HG03571 (cell line): Measurements from ENCODE around the gene CABP4.
"Not testable (repeated sequence)": the region's sequence is repeated elsewhere in the genome, so short reads cannot be mapped to it uniquely, and the experiment has no call there.

Source experiments
- ATAC-seq: cut with Tn5 transposase; IDR thresholded peaks from one replicate; pipeline ENCODE4 v1.9.1; 2021; ENCODE audit not compliant: unreplicated experiment

CABP4 gene

GRCh38 chr11:67452141-67452952, 2.8 kb upstream of the CABP4 start, which contains the start of gene GPR152:
Gene GPR152 (minus strand): TSS chr11:67452729. CDS start chr11:67452724, 5 bp downstream.
- ATAC-seq: no peak

DNA sequence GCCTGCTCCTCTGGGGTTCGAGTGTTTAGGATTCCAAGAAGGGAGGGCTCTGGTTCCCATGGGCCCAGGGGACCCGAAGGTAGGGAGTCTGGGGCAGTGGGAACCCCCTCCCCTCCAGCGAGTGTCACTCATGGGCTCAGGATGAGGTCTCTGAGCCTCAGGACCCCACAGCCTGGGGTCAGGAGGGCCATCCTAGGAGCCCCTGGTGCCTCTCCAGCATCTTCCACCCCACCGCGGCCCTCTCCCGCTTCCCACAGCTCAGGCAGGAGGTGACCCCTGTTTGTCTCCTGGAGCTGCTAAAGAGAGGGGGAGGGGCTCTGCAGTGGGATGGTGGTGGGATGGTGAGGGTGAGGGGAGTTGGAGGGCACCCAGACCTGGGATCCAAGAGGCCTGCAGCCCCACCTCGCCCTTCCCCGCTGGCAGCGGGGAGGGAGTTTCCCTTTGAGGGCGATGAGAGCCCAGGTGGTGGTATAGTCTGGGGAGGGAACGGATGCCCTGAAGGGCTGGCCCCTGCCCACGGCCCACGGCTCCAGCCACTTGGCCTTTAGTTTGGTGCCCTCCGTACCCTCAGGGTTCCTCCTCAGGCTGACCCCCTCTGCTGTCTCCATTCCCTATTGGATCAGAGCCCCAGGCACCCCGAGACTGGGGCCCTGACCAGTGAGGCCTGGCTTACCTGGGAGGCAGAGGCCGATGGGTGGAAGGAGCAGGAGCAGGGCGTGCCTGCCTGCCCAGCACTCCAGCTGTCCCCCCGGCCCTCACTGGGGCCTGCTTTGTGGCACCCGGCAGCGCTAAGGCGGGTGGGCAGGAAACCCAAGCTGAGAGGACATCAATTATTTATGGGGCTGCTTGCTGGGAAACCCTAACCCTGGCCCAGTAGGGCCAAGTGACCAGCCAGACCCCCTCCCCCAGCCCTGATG, 1.1 kb upstream of the CABP4 start:
- ATAC-seq: no peak

- no peak for ATAC-seq
Measured at GRCh38 chr11:67456068-67456705, 1.0 kb downstream of the CABP4 start.

DNA sequence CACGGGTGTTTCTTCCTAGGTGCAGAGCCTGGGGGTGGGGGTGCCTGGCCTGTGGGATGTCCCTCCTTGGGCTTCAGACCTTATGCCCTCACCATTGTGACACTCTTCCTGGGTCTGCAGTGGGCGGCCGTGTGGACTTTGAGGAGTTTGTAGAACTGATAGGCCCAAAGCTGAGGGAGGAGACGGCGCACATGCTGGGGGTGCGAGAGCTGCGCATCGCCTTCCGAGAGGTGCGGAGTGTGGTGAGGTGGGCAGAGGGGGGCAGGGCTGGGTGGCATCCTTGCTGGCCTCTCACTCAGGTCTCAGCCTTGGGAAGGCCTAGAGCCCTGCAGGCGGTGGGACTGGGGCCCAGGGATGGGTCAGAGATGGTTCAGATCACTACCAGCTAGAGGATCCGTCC, 2.3 kb downstream of the CABP4 start:
- ATAC-seq: no peak

- ATAC-seq: no peak
Measured at GRCh38 chr11:67458266-67458665, 3.1 kb downstream of the CABP4 start.

DNA sequence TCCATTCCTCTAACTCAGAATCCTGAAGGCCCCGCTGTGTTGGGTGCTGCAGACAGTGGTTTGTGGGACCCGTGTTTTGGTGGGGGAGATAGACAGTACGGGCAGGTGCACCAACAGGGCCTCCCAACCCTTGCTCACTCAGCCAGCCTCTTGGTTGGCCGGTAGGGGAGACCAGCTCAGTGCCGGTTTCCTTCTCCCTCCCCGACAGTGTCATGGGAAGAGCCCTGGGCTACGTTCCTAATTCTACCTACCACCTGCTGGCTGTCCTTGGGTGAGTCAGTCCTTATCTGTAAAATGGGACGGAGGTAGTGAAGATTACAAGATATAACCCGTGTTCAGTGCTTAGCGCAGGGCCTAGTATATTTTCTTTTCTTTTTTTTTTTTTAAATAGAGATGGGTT, 8.0 kb downstream of the CABP4 start:
- ATAC-seq: no peak

- ATAC-seq: no peak
Measured at GRCh38 chr11:67463680-67464410, 8.7 kb downstream of the CABP4 start.

DNA sequence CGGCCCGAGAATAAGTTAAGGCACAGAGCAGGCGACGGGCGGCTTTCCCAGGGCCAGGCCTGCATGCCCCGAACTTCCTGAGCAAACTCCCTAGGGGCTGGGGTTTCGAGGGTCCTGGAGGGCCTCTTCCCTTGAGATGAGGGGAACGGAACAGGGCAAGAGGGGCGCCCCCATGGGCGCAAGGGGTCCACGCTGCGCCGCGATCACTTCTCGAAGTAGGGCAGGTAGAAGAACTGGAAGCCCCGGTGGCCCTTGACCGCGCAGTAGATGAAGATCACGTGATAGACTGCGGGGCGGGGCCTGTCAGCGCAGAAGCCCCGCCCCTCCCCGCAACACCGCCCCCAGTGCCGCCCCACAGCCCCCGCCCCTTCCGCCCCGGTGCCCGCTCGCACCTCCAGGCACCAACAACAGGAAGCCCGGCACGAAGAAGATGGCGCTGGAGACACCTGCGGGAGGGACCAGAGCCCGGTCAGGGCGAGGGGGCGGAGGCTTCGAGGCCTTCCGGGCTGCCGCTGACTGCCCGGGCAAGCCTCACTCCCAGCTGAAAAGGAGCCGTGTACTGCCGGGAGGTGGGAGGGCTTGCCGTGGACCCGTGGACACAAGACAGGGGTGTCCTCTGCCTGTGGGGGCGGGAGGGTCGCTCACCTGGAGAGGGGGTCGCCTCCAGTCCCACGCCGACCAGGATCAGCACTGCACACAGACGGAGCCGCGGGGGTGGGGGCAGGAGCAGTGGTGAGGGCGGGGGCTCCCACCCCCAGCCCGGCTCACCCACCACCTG, 9.4 kb downstream of the CABP4 start:
- peak; percentile 47 for ATAC-seq

DNA sequence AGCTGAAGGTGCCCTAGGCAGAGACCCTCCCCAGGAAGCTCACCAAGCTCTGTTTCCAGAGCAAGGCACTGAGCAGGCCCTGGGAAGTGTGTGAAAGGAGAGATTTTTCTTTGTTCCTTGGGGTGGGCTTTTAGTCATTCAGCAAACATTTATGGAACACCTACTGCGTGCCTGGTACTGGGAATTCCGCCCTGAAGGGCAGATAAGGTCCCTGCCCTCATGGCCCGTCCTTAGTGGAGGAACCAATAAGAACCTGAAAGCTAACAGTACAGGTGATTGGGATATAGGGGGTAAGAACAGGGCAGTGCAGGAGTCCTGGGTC, 10.0 kb downstream of the CABP4 start:
- ATAC-seq: no peak

- ATAC-seq: not testable (repeated sequence)
Measured at GRCh38 chr11:67465530-67465929, 10.4 kb downstream of the CABP4 start.

DNA sequence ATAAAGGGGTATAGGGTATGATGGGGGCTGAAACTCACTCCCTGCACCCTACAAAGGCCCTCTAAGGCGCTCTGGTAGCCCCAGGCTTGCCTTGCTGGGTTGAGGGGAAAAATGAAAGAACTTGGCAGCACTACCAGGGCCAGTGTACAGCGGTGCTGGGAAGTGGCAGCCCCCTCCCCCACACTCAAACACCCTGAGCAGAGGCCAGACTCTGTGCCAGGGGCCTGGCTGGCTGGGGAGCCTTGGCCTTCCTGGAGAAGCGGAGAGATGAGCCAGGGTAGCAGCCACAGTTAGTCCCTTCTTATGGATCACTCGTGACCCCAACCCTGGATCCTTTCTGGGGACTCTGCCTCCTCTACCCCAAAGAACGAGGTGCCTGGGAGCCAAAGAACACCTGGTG, 11.2 kb downstream of the CABP4 start:
- no peak for ATAC-seq

DNA sequence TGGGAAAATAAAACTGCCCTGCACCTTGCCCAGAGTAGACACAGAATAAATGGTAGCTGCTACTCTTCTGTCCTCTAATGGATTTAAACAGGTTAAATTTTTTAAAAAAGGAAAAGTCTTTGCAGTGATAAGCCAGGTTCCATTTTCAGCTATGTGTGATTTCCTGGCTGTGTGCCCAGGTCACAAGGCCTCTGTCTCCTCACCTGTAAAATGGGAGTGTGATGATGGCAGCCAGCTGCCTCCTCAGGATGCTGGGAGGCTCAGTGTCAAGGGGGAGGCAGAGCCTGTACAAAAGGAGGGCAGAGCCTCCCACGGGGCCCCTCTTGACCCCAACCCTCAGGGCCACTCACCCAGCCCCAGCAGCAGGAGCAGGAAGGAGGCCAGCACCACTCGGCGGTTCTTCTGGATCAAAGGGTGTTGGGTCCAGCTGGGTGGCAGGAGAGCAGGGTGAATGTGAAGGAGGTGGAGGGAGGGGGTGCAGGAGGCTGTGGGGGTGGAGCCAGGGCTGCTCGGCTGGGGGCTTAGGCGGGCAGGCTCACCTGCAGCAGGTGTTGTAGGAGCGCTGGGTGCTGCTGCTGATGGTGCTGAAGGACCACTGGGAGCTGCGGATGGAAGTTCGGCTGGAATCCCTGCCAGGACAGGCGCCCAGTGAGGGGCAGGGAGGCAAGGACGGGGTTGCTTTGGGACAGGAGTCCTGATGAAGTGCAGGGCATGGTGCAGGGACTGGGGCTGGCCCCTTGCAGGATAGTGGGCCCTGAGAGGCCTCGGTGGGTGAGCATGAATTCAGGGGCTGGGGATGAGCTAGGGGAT, 12.0 kb downstream of the CABP4 start:
- ATAC-seq: no peak

DNA sequence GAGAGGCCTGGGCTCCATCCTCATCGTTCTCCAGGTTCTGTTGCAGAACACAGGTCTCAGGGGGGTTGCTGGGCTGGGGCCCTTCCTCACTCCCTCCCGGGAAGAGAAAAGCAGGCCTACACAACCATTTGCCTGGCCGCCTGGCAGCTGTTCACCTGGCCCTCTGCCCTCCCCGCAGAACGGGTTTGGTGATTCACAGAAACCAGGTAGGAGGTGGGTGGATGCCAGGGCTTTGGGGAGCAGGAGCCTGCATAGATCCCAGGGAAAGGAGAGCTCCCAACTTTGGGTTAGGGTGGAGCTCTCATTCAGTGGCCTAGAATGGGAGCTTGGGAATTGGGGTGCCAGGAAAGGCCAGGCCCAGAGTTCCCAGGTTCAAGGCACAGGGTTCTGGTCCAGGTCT, 12.9 kb downstream of the CABP4 start:
- no peak for ATAC-seq

GRCh38 chr11:67468456-67468758, 13.3 kb downstream of the CABP4 start:
- ATAC-seq: no peak

DNA sequence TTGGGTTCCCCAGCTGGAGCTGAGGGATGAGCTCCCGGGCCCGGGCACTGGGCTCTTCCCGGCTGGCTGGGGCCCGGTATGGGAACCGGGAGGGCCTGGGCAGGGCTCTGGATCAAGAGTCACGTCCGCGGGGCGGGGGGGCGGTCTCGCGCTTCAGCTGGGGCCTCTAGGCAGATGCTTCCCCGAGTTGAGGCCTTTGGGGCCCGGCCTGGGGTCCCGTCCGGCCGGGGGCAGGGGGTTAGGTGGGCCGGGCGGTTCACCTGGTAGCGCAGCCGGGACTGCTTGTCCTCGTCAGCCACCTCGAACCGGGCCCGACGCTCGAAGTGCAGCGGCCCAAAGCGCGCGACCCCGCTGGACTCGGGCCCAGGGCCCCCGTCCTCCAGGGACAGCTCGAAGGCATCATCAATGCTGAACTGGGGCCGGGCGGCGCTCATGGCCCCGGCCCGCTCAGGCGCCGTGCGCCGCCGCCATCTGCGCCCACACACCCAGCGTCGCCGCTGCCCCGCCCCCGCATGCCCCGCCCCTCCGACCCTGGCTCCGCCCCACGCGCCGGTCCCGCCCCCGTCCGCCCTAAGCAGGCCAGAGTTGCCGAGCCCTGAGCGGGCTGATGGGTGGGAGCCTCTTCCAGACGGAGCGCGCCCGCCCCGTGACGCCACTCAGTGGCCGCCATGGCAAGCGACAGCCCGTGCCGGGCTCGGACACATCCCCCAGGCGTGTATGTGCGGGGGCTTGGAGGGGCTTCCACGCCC, 13.8 kb downstream of the CABP4 start, which contains the start of gene TMEM134:
TMEM134 (minus strand) TSS at position 493 of the 749 bp plus-strand sequence; CDS start at position 434, 59 bp downstream.
- peak; percentile 60 for ATAC-seq

DNA sequence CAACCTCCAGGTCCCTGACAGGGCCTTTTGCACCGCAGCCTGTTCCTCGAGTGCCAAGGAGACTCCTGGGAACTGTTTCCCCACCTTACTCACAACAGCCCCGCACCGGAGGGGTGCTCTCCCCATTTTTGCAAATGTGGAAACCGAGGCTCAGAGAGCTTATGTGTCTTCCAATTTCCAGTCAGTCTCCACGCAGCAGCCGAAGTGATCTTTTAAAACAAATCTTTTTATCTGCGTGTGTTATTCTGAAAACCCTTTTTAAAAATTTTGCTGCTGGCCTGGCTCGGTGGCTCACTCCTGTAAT, 14.3 kb downstream of the CABP4 start:
- no peak for ATAC-seq

DNA sequence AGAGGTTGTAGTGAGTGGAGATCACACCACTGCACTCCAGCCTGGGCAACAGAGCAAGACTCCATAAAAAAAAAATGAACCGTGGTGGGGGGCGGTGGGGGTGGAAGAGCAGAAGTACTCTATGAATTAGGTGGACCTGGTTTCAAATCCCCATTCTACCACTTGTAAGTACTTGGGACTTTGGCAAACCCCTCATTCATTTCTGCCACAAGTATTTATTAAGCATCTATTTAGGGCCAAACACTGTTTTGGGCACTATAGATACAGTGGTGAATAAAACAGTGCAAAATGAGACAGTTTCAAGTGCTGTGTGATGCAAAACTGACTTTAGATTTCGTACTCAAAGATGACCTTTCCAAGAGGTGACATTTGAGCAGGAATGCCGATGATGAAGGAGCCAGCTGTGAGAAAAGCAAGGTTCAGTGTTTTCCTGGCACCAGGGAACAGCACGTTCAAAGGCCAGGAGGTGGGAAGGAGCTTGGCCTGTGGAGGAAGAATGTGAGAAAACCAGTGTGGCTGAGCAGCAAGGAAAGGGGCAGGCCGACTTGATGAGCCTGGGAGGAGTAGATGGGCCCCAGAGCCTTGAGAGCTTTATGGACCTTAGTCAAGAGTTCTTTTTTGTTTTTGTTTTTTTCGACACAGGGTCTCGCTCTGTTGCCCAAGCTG, 15.3 kb downstream of the CABP4 start:
- ATAC-seq: no peak

GRCh38 chr11:67472882-67473281, 17.7 kb downstream of the CABP4 start:
- ATAC-seq: no peak
